NOMO-1 treated with DMSO at 0.1 percent for 48 hours (cell line): Measurements from ENCODE around the gene TMEM60.
"Not testable (repeated sequence)": the region's sequence is repeated elsewhere in the genome, so short reads cannot be mapped to it uniquely, and the experiment has no call there.

ENCODE experiments used
- DNase-seq: peaks from one replicate; lab custom pipeline; 2025; ENCODE audit not compliant: unreplicated experiment; lab: John Stamatoyannopoulos, UW

TMEM60 gene

GRCh38 chr7:77812290-77812685 is 14.1 kb upstream of the TMEM60 start:
- no peak for DNase-seq

GRCh38 chr7:77811516-77812289 is 13.5 kb upstream of the TMEM60 start:
- no peak for DNase-seq

GRCh38 chr7:77808517-77808916 is 10.3 kb upstream of the TMEM60 start:
- no peak for DNase-seq

- DNase-seq, result no peak
Measured at GRCh38 chr7:77806425-77806824, 8.2 kb upstream of the TMEM60 start.

GRCh38 chr7:77802557-77803405 is 4.5 kb upstream of the TMEM60 start:
- DNase-seq, result peak; percentile 55

- DNase-seq, result no peak
Measured at GRCh38 chr7:77800730-77801129, 2.5 kb upstream of the TMEM60 start.

GRCh38 chr7:77800158-77800557 is 1.9 kb upstream of the TMEM60 start:
- no peak for DNase-seq

- peak; percentile 96 for DNase-seq
Measured at GRCh38 chr7:77799078-77799964, 1.1 kb upstream of the TMEM60 start.

- peak; percentile 60 for DNase-seq
Measured at GRCh38 chr7:77797734-77798393, 370 bp downstream of the TMEM60 start.

- no peak for DNase-seq
Measured at GRCh38 chr7:77796960-77797359, 1.3 kb downstream of the TMEM60 start.

GRCh38 chr7:77796109-77796508 is 2.1 kb downstream of the TMEM60 start:
- no peak for DNase-seq

- DNase-seq, result no peak
Measured at GRCh38 chr7:77794000-77794399, 4.2 kb downstream of the TMEM60 start.

GRCh38 chr7:77791956-77792355 is 6.3 kb downstream of the TMEM60 start:
- no peak for DNase-seq

- DNase-seq, result no peak
Measured at GRCh38 chr7:77791336-77791735, 6.9 kb downstream of the TMEM60 start.

GRCh38 chr7:77788327-77788902 is 9.8 kb downstream of the TMEM60 start:
- DNase-seq, result no peak

GRCh38 chr7:77786741-77787140 is 11.5 kb downstream of the TMEM60 start:
- DNase-seq, result no peak

GRCh38 chr7:77786018-77786417 is 12.2 kb downstream of the TMEM60 start:
- DNase-seq, result no peak

GRCh38 chr7:77784426-77784825 is 13.8 kb downstream of the TMEM60 start:
- not testable (repeated sequence) for DNase-seq

GRCh38 chr7:77783545-77783944 is 14.7 kb downstream of the TMEM60 start:
- no peak for DNase-seq

- no peak for DNase-seq
Measured at GRCh38 chr7:77783111-77783510, 15.1 kb downstream of the TMEM60 start.
